EL (cell line): ENCODE results near the gene SEMA4B.
"Not testable (repeated sequence)": the region's sequence is repeated elsewhere in the genome, so short reads cannot be mapped to it uniquely, and the experiment has no call there.

ENCODE experiments used
- DNase-seq: peaks from one replicate; pipeline ENCODE4 v3.0.0-alpha.2; 2016

SEMA4B gene, protein sequence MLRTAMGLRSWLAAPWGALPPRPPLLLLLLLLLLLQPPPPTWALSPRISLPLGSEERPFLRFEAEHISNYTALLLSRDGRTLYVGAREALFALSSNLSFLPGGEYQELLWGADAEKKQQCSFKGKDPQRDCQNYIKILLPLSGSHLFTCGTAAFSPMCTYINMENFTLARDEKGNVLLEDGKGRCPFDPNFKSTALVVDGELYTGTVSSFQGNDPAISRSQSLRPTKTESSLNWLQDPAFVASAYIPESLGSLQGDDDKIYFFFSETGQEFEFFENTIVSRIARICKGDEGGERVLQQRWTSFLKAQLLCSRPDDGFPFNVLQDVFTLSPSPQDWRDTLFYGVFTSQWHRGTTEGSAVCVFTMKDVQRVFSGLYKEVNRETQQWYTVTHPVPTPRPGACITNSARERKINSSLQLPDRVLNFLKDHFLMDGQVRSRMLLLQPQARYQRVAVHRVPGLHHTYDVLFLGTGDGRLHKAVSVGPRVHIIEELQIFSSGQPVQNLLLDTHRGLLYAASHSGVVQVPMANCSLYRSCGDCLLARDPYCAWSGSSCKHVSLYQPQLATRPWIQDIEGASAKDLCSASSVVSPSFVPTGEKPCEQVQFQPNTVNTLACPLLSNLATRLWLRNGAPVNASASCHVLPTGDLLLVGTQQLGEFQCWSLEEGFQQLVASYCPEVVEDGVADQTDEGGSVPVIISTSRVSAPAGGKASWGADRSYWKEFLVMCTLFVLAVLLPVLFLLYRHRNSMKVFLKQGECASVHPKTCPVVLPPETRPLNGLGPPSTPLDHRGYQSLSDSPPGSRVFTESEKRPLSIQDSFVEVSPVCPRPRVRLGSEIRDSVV

DNA sequence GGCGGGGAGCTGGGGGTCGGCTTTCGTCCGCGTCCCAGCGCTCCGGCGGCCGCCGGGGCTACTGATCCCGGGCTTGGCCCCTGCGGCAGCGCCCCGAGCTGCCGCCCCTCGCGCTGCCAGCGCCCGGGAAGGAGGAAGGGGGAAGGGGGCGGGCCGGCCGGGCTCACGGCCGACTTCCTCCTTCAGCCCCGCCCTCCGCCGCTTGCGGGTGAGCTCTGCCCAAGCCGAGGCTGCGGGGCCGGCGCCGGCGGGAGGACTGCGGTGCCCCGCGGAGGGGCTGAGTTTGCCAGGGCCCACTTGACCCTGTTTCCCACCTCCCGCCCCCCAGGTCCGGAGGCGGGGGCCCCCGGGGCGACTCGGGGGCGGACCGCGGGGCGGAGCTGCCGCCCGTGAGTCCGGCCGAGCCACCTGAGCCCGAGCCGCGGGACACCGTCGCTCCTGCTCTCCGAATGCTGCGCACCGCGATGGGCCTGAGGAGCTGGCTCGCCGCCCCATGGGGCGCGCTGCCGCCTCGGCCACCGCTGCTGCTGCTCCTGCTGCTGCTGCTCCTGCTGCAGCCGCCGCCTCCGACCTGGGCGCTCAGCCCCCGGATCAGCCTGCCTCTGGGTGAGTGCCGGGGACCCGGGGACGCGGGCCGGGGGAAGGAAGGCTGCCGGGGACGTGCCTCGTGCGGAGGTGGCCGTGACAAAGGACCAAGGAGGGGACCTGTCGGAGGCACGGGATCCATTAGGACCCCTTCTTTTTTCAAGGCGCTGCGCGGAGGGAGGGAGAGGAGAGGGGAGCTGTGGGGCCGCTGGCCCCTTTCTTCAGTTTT is at the start of gene SEMA4B:
Gene SEMA4B, plus strand, starts transcription at position 201 of the 814 bp plus-strand sequence. Its CDS starts 249 bp downstream, at position 450.
- DNase-seq, result peak; percentile 68

- no peak for DNase-seq
Measured at GRCh38 chr15:90151989-90152645, 49.0 kb upstream of the SEMA4B start.

DNA sequence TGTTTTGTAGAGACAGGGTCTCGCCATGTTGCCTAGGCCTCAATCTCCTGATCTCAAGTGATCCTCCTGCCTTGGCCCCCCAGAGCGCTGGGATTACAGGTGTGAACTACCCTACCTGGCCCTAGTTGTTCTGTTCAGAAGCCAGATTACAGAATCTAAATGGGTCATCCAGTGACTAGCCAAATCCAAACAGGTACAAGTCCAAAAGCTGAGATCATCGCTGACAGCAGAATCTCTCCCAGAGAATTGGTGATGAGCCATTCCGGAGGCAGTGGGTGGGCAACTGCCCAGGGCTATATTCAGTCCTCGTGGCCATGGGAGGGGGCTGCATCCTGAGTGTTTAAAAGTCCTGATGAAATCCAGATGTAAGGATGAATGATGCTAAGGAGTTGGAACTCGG is 47.5 kb upstream of the SEMA4B start:
- DNase-seq, result no peak

- DNase-seq, result no peak
Measured at GRCh38 chr15:90154246-90154645, 46.9 kb upstream of the SEMA4B start.

DNA sequence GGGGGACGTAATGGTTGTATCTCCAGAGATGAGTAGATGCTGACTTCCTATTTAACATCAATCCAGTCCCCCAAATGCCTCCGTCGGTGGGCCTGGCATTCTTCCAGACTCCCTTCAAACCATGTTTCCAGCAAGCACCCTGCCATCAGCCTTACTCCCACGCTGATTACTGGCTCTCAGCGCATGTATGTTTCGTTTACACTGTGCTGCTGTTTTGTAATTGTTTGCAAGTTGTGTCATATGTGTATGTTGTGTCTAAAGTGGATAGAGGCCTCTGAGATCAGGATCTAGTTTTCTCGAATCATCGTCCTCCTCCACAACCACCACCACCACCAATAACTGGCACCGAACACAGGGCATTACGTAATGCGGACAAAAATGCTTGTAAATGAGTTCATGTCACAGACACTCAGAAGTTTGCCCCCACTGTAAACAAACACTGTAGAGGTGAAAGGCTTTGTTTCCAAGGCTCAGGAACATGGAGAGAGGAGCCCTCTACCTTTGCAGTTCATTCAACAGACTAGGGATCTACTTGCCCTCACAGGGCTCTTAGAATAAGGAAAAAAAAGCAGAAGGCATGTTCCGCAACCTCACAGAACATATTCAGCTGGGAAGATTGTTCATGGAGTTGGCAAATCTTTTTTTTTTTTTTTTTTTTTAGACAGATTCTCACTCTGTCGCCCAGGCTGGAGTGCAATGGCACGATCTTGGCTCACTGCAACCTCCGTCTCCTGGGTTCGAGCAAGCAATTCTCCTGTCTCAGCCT is 46.1 kb upstream of the SEMA4B start:
- peak; percentile 88 for DNase-seq

DNA sequence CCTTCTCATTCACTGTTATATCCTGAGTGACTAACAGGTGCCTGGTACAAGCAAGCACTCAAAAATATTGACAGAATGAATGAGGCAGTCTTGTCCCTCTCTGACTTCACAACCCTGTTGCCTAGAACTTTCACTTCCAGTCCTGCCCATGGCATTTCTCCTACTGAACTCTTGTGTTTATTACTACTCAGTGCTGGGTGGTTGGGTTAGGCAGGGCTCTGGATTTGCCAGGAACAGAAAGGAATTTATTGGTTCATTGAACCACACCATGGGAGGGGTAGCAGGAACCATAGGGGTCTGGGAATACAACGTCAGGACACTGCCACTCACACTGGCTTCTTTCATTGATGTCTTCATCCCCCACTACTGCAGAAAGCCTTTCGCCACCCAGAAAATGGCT is 41.9 kb upstream of the SEMA4B start:
- DNase-seq, result no peak

- DNase-seq, result no peak
Measured at GRCh38 chr15:90160781-90161727, 40.1 kb upstream of the SEMA4B start.

DNA sequence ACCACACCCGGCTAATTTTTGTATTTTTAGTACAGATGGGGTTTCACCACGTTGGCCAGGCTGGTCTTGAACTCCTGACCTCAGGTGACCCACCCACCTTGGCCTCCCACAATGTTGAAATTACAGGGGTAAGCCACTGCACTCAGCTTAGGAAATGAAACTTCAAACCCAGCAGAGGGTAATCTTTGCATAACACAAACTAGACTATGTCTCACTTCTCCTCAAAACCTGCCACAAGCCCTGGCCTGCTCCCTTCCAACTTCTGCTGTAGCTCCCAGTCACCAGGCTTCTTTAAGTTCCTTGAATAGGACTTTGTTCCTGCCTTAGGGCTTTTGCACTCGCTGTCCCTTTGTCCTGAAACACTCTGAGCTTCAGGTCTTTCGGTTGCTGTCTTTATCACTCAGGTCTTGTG is 39.2 kb upstream of the SEMA4B start:
- no peak for DNase-seq

DNA sequence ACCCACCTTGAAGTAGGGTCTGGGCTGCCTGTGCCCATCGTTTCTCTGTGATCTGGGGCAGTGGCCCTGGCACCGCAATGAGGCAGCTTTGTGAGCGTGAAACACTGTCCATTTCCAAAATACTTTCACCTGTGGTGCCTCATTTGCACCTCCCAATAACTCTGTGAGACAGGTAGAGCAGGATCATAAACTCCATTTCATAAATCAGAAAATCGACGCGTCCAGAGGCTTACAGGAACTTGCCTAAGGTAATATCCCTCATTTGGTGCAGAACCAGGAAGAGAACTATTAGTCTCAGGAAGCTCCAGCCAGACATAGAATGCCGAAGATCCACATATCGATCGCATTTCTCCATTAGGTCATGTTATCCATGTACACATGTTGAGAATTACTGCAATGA is 38.2 kb upstream of the SEMA4B start:
- DNase-seq, result no peak

DNA sequence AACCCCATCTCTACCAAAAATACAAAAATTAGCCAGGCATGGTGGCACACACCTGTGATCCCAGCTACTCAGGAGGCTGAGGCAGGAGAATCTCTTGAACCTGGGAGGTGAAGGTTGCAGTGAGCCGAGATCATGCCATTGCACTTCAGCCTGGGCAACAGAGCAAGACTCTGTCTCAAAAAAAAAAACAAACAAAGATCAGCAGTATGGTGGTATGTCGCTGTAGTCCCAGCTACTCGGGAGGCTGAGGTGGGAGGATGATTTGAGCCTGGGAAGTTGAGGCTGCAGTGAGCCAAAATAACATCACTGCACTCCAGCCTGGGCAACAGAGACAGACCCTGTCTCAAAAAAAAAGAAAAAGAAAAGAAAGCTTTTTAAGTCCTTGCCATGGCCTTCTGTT is 36.9 kb upstream of the SEMA4B start:
- not testable (repeated sequence) for DNase-seq

DNA sequence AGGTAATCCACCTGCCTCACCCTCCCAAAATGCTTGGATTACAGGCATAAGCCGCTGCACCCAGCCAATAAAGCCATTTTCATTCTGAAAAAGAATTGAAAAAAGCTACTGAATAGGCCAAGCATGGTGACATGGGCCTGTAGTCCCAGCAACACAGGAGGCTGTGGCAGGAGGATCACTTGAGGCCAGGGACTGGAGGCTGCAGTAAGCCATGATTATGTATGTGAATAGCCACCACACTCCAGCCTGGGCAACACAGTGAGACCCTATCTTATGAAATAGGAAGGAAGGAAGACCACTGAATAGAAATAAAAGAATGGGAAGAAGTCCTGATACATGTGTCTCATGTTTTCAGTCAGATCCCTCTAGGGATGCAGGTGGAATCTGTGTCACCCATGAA is 36.0 kb upstream of the SEMA4B start:
- DNase-seq, result no peak

- peak; percentile 100 for DNase-seq
Measured at GRCh38 chr15:90165659-90166489, 35.3 kb upstream of the SEMA4B start.

GRCh38 chr15:90167121-90167520 is 34.0 kb upstream of the SEMA4B start:
- DNase-seq, result no peak

- DNase-seq, result no peak
Measured at GRCh38 chr15:90171623-90172022, 29.5 kb upstream of the SEMA4B start.

GRCh38 chr15:90173372-90173771 is 27.8 kb upstream of the SEMA4B start:
- DNase-seq, result no peak

- no peak for DNase-seq
Measured at GRCh38 chr15:90174140-90174875, 26.8 kb upstream of the SEMA4B start.

- DNase-seq, result no peak
Measured at GRCh38 chr15:90177012-90177411, 24.1 kb upstream of the SEMA4B start.

GRCh38 chr15:90178468-90179435 is 22.4 kb upstream of the SEMA4B start:
- DNase-seq, result no peak
